Uterus (tissue), 2 donors: Measurements from ENCODE around the gene NHLRC1.

Source experiments
- POLR2A ChIP-seq, 2 donors: fragments of 450-650 bp; IDR thresholded peaks; one replicate each; pipeline ENCODE4 v1.6.1; 2016; ENCODE audit warnings: antibody characterized with exemption in 2 of 2, mild to moderate bottlenecking in 1 of 2, moderate library complexity in 1 of 2
- TF ChIP-seq, protein P1 (sequence below), 4 experiments: fragments of 200-600 bp in 2 of 4; fragments of 450-650 bp in 2 of 4; sonication (generic) in 2 of 4; IDR thresholded peaks; one replicate each; pipeline ENCODE4 v1.5.1; 2016 to 2019; ENCODE audit warnings: antibody characterized with exemption in 4 of 4, mild to moderate bottlenecking in 2 of 4, moderate library complexity in 1 of 4

DNA sequence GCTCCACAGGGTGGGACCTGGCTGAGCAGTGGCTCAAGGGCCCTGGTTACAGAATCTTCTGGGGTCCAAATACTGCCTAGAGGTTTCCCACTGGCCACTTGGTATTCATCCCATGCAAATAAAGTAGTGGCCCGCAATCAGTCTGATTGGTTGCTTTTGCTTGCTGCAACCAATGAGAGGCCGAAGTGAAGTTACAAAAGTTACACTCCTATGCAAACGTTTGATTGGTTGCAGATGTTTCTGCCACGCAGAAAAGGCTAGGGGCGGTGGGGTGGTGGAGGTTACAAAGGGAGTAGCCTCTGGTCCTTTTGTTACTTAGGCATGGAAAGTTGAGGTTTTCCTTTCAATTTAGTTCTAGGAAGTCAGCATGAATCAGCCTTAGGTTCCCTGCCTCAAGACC, 3.6 kb upstream of the NHLRC1 start:
- TF ChIP-seq, protein P1, sequence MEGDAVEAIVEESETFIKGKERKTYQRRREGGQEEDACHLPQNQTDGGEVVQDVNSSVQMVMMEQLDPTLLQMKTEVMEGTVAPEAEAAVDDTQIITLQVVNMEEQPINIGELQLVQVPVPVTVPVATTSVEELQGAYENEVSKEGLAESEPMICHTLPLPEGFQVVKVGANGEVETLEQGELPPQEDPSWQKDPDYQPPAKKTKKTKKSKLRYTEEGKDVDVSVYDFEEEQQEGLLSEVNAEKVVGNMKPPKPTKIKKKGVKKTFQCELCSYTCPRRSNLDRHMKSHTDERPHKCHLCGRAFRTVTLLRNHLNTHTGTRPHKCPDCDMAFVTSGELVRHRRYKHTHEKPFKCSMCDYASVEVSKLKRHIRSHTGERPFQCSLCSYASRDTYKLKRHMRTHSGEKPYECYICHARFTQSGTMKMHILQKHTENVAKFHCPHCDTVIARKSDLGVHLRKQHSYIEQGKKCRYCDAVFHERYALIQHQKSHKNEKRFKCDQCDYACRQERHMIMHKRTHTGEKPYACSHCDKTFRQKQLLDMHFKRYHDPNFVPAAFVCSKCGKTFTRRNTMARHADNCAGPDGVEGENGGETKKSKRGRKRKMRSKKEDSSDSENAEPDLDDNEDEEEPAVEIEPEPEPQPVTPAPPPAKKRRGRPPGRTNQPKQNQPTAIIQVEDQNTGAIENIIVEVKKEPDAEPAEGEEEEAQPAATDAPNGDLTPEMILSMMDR (IDR thresholded peaks at IDR 0.05) = no peak
- TF ChIP-seq POLR2A (IDR thresholded peaks at IDR 0.05) = no peak
